H1 (cell line): Measurements from ENCODE around the gene DRC7. TPM values are rescaled to one million over a fixed set of nuclear protein-coding genes. Genes with fewer than 3 reads are reported as not detected.

ENCODE experiments used
- CTCF ChIA-PET: fragments of 300-600 bp; sonication (Branson Sonifier 250); formaldehyde crosslinking; loops from one replicate; lab custom pipeline; 2021; ENCODE audit not compliant: partially characterized antibody; lab: Charles Lee
- POLR2A ChIA-PET: fragments of 300-600 bp; sonication (Branson Sonifier 250); formaldehyde crosslinking; loops from one replicate; lab custom pipeline; 2021; ENCODE audit warnings: inconsistent platforms; ENCODE audit not compliant: partially characterized antibody; lab: Charles Lee
- DNase-seq, 2 experiments: peaks; one replicate each; pipeline versions ENCODE4 v3.0.0 to v3.0.0-alpha.2; 2010 to 2022; ENCODE audit warnings: low spot score in 2 of 2, low read depth in 1 of 2, mixed read lengths in 1 of 2
- FAIRE-seq: peaks from 2 replicates; lab custom pipeline; 2011; peaks lifted over from hg19 to GRCh38; lab: Jason Lieb, UNC
- H2AFZ ChIP-seq: 2 replicates; pipeline ENCODE4 v1.8.1; 2012; ENCODE audit warnings: low read length, inconsistent platforms
- H2AK5ac ChIP-seq: 2 replicates; pipeline ENCODE4 v1.6.1; 2013; ENCODE audit warnings: low read depth, low read length
- H2BK120ac ChIP-seq: replicated peaks from 2 replicates; pipeline ENCODE3; 2013; ENCODE audit warnings: low read depth, low read length, inconsistent platforms
- H2BK12ac ChIP-seq: 2 replicates; pipeline ENCODE4 v1.6.1; 2013; ENCODE audit warnings: low read depth, low read length
- H2BK15ac ChIP-seq: 2 replicates; pipeline ENCODE4 v1.6.1; 2013; ENCODE audit warnings: low read length
- H2BK20ac ChIP-seq: 2 replicates; pipeline ENCODE4 v1.6.1; 2013; ENCODE audit warnings: low read length
- H2BK5ac ChIP-seq: 2 replicates; pipeline ENCODE4 v1.6.1; 2013; ENCODE audit warnings: low read depth, low read length
- H3K14ac ChIP-seq: 2 replicates; pipeline ENCODE4 v1.6.1; 2013; ENCODE audit warnings: inconsistent platforms; ENCODE audit not compliant: insufficient read length
- H3K18ac ChIP-seq: 2 replicates; pipeline ENCODE4 v1.6.1; 2013; ENCODE audit warnings: low read length; ENCODE audit errors: extremely low read depth
- H3K23ac ChIP-seq: 2 replicates; pipeline ENCODE4 v1.6.1; 2013; ENCODE audit warnings: inconsistent platforms; ENCODE audit not compliant: insufficient read length
- H3K23me2 ChIP-seq: 2 replicates; pipeline ENCODE4 v1.6.1; 2013; ENCODE audit warnings: low read depth, low read length
- H3K27ac ChIP-seq: 2 replicates; pipeline ENCODE4 v1.6.1; 2011; ENCODE audit warnings: low read depth, low read length, inconsistent platforms
- H3K27me3 ChIP-seq, 4 experiments: replicated peaks in 1 of 4; 1 replicate in 1 of 4; 2 replicates in 3 of 4; pipeline versions ENCODE4 v1.6.1 to v1.8.1; 2011 to 2013; ENCODE audit warnings: low read length in 3 of 4, mild to moderate bottlenecking in 3 of 4, inconsistent platforms in 2 of 4, mixed read lengths in 2 of 4, moderate library complexity in 1 of 4; ENCODE audit not compliant: control insufficient read depth in 3 of 4, insufficient read depth in 3 of 4; ENCODE audit errors: extremely low read depth in 1 of 4
- H3K36me3 ChIP-seq, 4 experiments: 2 replicates each; pipeline versions ENCODE4 v1.6.1 to v1.8.1; 2011 to 2013; ENCODE audit warnings: mild to moderate bottlenecking in 4 of 4, low read length in 3 of 4, moderate library complexity in 2 of 4, control low read depth in 1 of 4, inconsistent platforms in 1 of 4; ENCODE audit not compliant: insufficient read depth in 4 of 4, control insufficient read depth in 2 of 4
- H3K4ac ChIP-seq: replicated peaks from 2 replicates; pipeline ENCODE3; 2013; ENCODE audit warnings: low read length, low read depth, mixed read lengths, inconsistent platforms; ENCODE audit not compliant: insufficient read length
- H3K4me1 ChIP-seq, 4 experiments: replicated peaks in 1 of 4; 1 replicate in 1 of 4; 2 replicates in 3 of 4; pipeline versions ENCODE4 v1.6.1 to v1.8.1; 2011 to 2013; ENCODE audit warnings: low read length in 3 of 4, inconsistent platforms in 2 of 4, mixed read lengths in 1 of 4; ENCODE audit not compliant: insufficient read depth in 4 of 4, control insufficient read depth in 3 of 4
- H3K4me2 ChIP-seq, 2 experiments: 2 replicates each; pipeline versions ENCODE4 v1.6.1 to v1.8.1; 2011 to 2013; ENCODE audit warnings: low read depth in 2 of 2, low read length in 2 of 2, control low read depth in 1 of 2, inconsistent platforms in 1 of 2, mild to moderate bottlenecking in 1 of 2; ENCODE audit not compliant: insufficient read depth in 1 of 2
- H3K4me3 ChIP-seq, 4 experiments: fragments of 200-600, 300-600 bp in 1 of 4; sonication (generic), shearing (Covaris generic), sonication (Bioruptor Twin) in 1 of 4; 2 replicates each; pipeline versions ENCODE4 v1.5.1 to v1.8.1; 2011 to 2016; ENCODE audit warnings: low read length in 4 of 4, low read depth in 3 of 4, control low read depth in 2 of 4, inconsistent platforms in 2 of 4, mild to moderate bottlenecking in 2 of 4, mixed read lengths in 1 of 4, moderate library complexity in 1 of 4; ENCODE audit not compliant: insufficient read depth in 2 of 4; ENCODE audit errors: extremely low read depth in 1 of 4
- H3K56ac ChIP-seq: replicated peaks from 2 replicates; pipeline ENCODE3; 2013; ENCODE audit warnings: low read depth, mild to moderate bottlenecking, mixed read lengths, low read length, inconsistent platforms; ENCODE audit not compliant: insufficient read length
- H3K79me1 ChIP-seq: 2 replicates; pipeline ENCODE4 v1.6.1; 2013; ENCODE audit warnings: low read depth, low read length, control low read depth
- H3K79me2 ChIP-seq, 2 experiments: 2 replicates each; pipeline versions ENCODE4 v1.6.1 to v1.8.1; 2012 to 2013; ENCODE audit warnings: low read length in 2 of 2, mild to moderate bottlenecking in 2 of 2, inconsistent platforms in 1 of 2; ENCODE audit not compliant: insufficient read depth in 2 of 2, control insufficient read depth in 1 of 2
- H3K9ac ChIP-seq, 4 experiments: replicated peaks in 1 of 4; 1 replicate in 1 of 4; 2 replicates in 3 of 4; pipeline versions ENCODE4 v1.6.1 to v1.8.1; 2011 to 2013; ENCODE audit warnings: low read depth in 3 of 4, low read length in 3 of 4, control low read depth in 2 of 4, mild to moderate bottlenecking in 2 of 4, moderate library complexity in 2 of 4, inconsistent platforms in 1 of 4; ENCODE audit errors: extremely low read depth in 1 of 4
- H3K9me3 ChIP-seq, 2 experiments: 2 replicates each; pipeline versions ENCODE4 v1.6.1 to v1.8.1; 2012 to 2013; ENCODE audit warnings: mild to moderate bottlenecking in 2 of 2, moderate library complexity in 2 of 2, control low read depth in 1 of 2, inconsistent platforms in 1 of 2, low read depth in 1 of 2, low read length in 1 of 2, mixed read lengths in 1 of 2; ENCODE audit not compliant: insufficient read depth in 2 of 2
- H4K20me1 ChIP-seq, 2 experiments: replicated peaks in 1 of 2; 2 replicates each; pipeline versions ENCODE3 to v1.8.1; 2011 to 2013; ENCODE audit warnings: inconsistent platforms in 2 of 2, low read length in 2 of 2, mild to moderate bottlenecking in 1 of 2; ENCODE audit not compliant: insufficient read depth in 2 of 2, control insufficient read depth in 1 of 2
- H4K5ac ChIP-seq: 2 replicates; pipeline ENCODE4 v1.6.1; 2013; ENCODE audit warnings: low read length, low read depth, mixed read lengths, inconsistent platforms; ENCODE audit not compliant: insufficient read length
- H4K8ac ChIP-seq: 2 replicates; pipeline ENCODE4 v1.8.0; 2013; ENCODE audit warnings: mild to moderate bottlenecking, moderate library complexity, low read length, inconsistent platforms; ENCODE audit not compliant: insufficient read depth; ENCODE audit errors: extremely low read depth
- H4K91ac ChIP-seq: replicated peaks from 2 replicates; pipeline ENCODE3; 2013; ENCODE audit warnings: low read length, mixed read lengths, inconsistent platforms; ENCODE audit not compliant: insufficient read length
- CREB1 ChIP-seq: IDR thresholded peaks from 2 replicates; pipeline ENCODE4 v1.6.1; 2012; ENCODE audit warnings: inconsistent platforms
- GTF2F1 ChIP-seq: IDR thresholded peaks from 2 replicates; pipeline ENCODE4 v1.6.1; 2012; ENCODE audit warnings: low read depth, low read length, improper control_type of control experiment, borderline replicate concordance
- HDAC2 ChIP-seq, 2 experiments: fragments of 300-600 bp in 1 of 2; sonication (generic) in 1 of 2; IDR thresholded peaks; 2 replicates each; pipeline ENCODE4 v1.6.1; 2011 to 2012; ENCODE audit warnings: low read depth in 2 of 2, low read length in 2 of 2, mild to moderate bottlenecking in 2 of 2, moderate library complexity in 2 of 2, borderline replicate concordance in 1 of 2, inconsistent platforms in 1 of 2
- HDAC6 ChIP-seq: IDR thresholded peaks from one replicate; pipeline ENCODE4 v1.7.1; 2012; ENCODE audit warnings: low read depth, mild to moderate bottlenecking, inconsistent platforms, low read length, moderate library complexity
- KDM1A ChIP-seq: fragments of 200-600, 300-600 bp; sonication (generic); IDR thresholded peaks from 2 replicates; pipeline ENCODE4 v1.7.1; 2016; ENCODE audit warnings: mild to moderate bottlenecking, low read length, borderline replicate concordance
- POLR2AphosphoS5 ChIP-seq: IDR thresholded peaks from 2 replicates; pipeline ENCODE4 v1.6.1; 2011; ENCODE audit warnings: low read depth, low read length
- RNF2 ChIP-seq: fragments of 200-900, 300-1000 bp; sonication (generic); IDR thresholded peaks from 2 replicates; pipeline ENCODE4 v1.7.1; 2016; ENCODE audit warnings: borderline replicate concordance, low read depth, mild to moderate bottlenecking, antibody characterized with exemption, low read length; ENCODE audit not compliant: poor library complexity, severe bottlenecking; ENCODE audit errors: missing control alignments
- SIN3A ChIP-seq, 2 experiments: IDR thresholded peaks in 1 of 2; conservative IDR thresholded peaks in 1 of 2; 2 replicates each; pipeline ENCODE4 v1.6.1; 2011 to 2012; ENCODE audit warnings: low read length in 2 of 2, improper control_type of control experiment in 1 of 2, low read depth in 1 of 2, mild to moderate bottlenecking in 1 of 2
- SP1 ChIP-seq: IDR thresholded peaks from 2 replicates; pipeline ENCODE4 v1.6.1; 2011; ENCODE audit warnings: low read depth, low read length
- SRF ChIP-seq: IDR thresholded peaks from 2 replicates; pipeline ENCODE4 v1.6.1; 2011; ENCODE audit warnings: mild to moderate bottlenecking, low read depth, low read length, moderate library complexity
- SUZ12 ChIP-seq: fragments of 200-600 bp; sonication (generic); IDR thresholded peaks from 2 replicates; pipeline ENCODE4 v1.6.1; 2012; ENCODE audit warnings: mild to moderate bottlenecking, inconsistent platforms, low read length, moderate library complexity, mixed read lengths
- TAF7 ChIP-seq: optimal IDR thresholded peaks from 2 replicates; pipeline ENCODE3; 2011; ENCODE audit warnings: low read depth, mild to moderate bottlenecking, inconsistent platforms, low read length, moderate library complexity, borderline replicate concordance
- TEAD4 ChIP-seq: IDR thresholded peaks from 2 replicates; pipeline ENCODE4 v1.6.1; 2012; ENCODE audit warnings: low read depth, low read length, inconsistent platforms, mixed read lengths
- WGBS, 2 experiments: shearing (Covaris generic) in 1 of 2; methylation state at CpG; one replicate each; pipeline versions ENCODE4 v1.1.6 to v1.1.7; 2013 to 2015; ENCODE audit warnings: low lambda C conversion rate in 2 of 2, mixed read lengths in 2 of 2, inconsistent platforms in 1 of 2, low coverage in 1 of 2, missing lambda C conversion rate in 1 of 2; ENCODE audit not compliant: insufficient replicate concordance in 2 of 2, insufficient coverage in 1 of 2, insufficient read length in 1 of 2; ENCODE audit errors: extremely low coverage in 1 of 2, missing lambda C conversion rate in 1 of 2; 5-methylcytosine and 5-hydroxymethylcytosine counted together
- polyA plus RNA-seq, 7 experiments: library from polyadenylated mRNA; depleted of rRNA in 3 of 7; stranded (reverse) in 5 of 7; unstranded in 2 of 7; fragments of >200 nt in 5 of 7; fragments of 200-250 nt in 2 of 7; gene quantifications; 1 replicate in 5 of 7; 2 replicates in 1 of 7; 4 replicates in 1 of 7; pipeline versions ENCODE4 v1.2.1 to v1.2.3, GENCODE V29; 2011 to 2013; ENCODE audit warnings: missing spikeins in 2 of 7, mixed read lengths in 2 of 7
- total RNA-seq: library from RNA; stranded (reverse); fragmentation: NEBNext Ultra II Directional; extraction: Animal tissue kit (Norgen Biotek cat#: 25700); gene quantifications from 2 replicates; pipeline ENCODE4 v1.2.1, GENCODE V29; 2021

Gene DRC7
- total and polyA plus RNA-seq, 2 of the 8 experiments (the other 6 are each of a cell fraction or from before 2014, with no cell fraction given), result 0.14 TPM; not detected in 1

- FAIRE-seq, result no peak
- TF ChIP-seq SUZ12 (no peak), SRF (no peak), HDAC6 (no peak), KDM1A (no peak), POLR2AphosphoS5 (no peak), HDAC2 (IDR thresholded peaks at IDR 0.05; ENCODE audit: borderline replicate concordance in 1 of 2, low read depth in 2 of 2, low read length in 2 of 2) (no peak), CREB1 (no peak), GTF2F1 (no peak), RNF2 (no peak), SIN3A (conservative IDR thresholded peaks at IDR 0.05 in 1 of 2, IDR thresholded peaks at IDR 0.05 in 1 of 2; ENCODE audit: low read depth in 1 of 2, low read length in 2 of 2) (no peak), TEAD4 (no peak), SP1 (no peak), TAF7 (no peak)
Observed at GRCh38 chr16:57749856-57750452, 55.3 kb downstream of the DRC7 start.

More at GRCh38 chr16:57749856-57750452, 55.3 kb downstream of the DRC7 start:
- Histone ChIP-seq H3K56ac (no peak overlapping the region), H3K23ac (no peak overlapping the region), H4K91ac (no peak overlapping the region), H3K9ac (no peak overlapping the region), H3K27ac (no peak overlapping the region), H4K5ac (no peak overlapping the region), H3K4me3 (no peak overlapping the region), H3K4me2 (no peak overlapping the region), H3K18ac (no peak overlapping the region), H2BK120ac (no peak overlapping the region), H2BK5ac (no peak overlapping the region), H3K79me2 (no peaks in the 10 kb centered on the region), H4K20me1 (peaks cover 0 to 1% of the 10 kb centered on the region in 2 experiments), H2BK20ac (no peak overlapping the region), H3K4ac (no peak overlapping the region), H4K8ac (no peak overlapping the region), H3K36me3 (peaks cover 0 to 8% (median 3%) of the 10 kb centered on the region in 4 experiments; a peak in 5 of 8 replicates), H3K23me2 (no peaks in the 10 kb centered on the region), H3K9me3 (no peaks in the 10 kb centered on the region), H3K14ac (no peak overlapping the region), H2BK12ac (no peak overlapping the region), H3K4me1 (no peaks in the 10 kb centered on the region), H2AFZ (no peak overlapping the region), H3K27me3 (no peaks in the 10 kb centered on the region), H3K79me1 (no peaks in the 10 kb centered on the region), H2BK15ac (no peak overlapping the region), H2AK5ac (no peak overlapping the region)
- DNase-seq, result no peak
- ChIA-PET CTCF (interaction anchor here (0.6 to 3.0 kb wide), 7 partner anchors 11 to 282 kb away, joined by 3 to 11 read pairs (median 4); no protein-coding TSS in a partner anchor), POLR2A (interaction anchor here (1.6 kb wide), 1 partner anchor 15 kb away, joined by 7 read pairs; the partner anchor contains the start of gene KATNB1)
- 88% methylated on average over 5 of the region's 5 CpGs; no CpG with 5 or more reads in 1 of the 2 experiments for WGBS, 2 experiments
